CD4-positive, alpha-beta T cell treated with Interleukin-10 for 1 hour (primary cell): ENCODE measurements around the gene ZSCAN22.

Experiments
- DNase-seq: peaks from one replicate; pipeline ENCODE4 v3.0.0-alpha.2; 2020

Gene ZSCAN22

DNA sequence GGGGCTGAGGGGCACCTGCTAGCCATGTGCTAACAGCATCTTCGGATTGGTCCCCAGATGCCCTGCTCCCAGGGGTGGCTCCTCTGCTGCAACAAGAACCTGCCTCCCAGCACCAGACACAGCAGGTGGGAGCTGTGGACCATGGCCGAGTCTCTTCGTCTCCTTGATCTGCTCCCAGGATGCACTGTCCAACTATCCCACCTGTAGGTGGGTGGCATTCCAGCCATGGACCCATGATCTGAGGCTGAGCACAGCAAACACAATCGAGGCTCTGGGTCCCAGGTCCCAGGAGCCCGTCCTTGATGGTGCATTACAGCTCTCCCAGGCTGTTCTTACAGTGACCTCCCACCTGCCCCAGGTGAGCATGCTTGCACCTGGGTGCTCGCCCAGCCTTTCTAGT is 52.5 kb downstream of the ZSCAN22 start:
- no peak for DNase-seq

DNA sequence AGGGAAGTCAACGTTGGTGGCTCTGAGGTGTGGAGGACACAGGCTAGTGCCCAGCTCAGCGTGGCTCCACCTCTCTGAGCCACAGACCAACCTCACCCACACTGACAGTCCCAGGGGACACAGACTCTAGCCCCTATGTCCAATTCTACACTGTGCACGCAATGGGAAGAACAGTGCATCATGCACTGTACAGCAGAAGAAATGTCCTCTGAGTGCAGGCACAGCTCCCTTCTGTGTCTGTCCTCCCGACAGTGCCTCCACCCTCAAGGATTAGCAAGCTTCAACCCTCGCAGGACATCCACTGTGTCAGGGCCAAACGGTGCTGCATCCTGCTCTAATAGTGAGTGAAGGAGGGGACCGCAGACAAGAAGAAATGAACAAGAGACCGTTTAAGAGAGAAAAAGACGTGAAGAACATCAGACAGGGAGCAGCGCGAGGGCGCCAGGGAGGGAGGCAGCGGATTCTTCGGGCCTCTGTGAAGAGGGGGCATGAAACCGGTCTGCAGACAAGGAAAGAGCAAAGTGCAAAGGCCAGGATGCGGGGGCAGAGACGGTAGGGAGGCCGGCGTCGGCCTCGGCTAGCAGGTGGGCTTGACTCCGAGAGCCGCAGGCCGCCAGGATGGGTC is 53.4 kb downstream of the ZSCAN22 start:
- DNase-seq = no peak

DNA sequence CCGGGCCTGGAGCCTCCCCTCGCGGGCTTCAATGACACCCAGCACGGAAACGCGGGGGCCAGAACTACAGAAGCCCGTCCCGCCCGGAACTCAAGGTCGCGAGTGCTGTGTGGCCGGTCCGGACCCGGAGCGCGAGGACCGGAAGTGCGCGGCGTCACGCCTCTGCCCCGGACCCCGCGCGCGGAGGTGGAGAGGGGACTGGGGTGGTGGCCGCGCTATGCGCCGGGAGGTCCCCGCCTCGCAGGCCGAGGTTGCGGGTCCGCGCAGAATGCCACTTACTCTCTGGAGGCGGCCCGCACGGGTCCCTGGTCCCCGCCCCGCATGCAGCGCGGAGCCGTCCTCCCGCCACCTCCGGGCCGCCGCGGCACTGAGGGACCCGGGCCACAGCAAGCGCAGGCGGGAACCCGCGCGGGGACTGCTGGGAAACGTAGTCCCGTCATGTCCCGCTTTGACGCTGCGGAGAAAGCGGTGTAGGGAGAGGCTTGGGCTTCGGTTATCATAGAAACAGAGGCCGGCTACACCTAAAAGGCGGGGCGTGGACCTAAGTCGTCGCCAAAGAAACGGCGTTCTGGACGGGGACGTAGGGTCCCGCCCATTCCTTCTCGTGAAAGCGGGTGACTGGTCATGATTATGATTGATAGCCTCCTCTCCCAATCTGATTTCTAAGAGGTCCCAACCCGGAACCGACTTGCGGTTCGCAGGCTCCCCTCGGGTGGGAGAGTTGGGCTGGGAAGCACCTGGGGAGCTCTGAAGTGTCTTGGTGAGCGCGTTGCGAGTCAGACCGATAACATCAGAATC is 54.1 kb downstream of the ZSCAN22 start, which contains the start of gene ZNF837:
TSS of gene ZNF837 (minus strand) at position 369 of the 798 bp plus-strand sequence. CDS start 11,698 bp downstream, outside the sequence.
- DNase-seq = peak; percentile 100

DNA sequence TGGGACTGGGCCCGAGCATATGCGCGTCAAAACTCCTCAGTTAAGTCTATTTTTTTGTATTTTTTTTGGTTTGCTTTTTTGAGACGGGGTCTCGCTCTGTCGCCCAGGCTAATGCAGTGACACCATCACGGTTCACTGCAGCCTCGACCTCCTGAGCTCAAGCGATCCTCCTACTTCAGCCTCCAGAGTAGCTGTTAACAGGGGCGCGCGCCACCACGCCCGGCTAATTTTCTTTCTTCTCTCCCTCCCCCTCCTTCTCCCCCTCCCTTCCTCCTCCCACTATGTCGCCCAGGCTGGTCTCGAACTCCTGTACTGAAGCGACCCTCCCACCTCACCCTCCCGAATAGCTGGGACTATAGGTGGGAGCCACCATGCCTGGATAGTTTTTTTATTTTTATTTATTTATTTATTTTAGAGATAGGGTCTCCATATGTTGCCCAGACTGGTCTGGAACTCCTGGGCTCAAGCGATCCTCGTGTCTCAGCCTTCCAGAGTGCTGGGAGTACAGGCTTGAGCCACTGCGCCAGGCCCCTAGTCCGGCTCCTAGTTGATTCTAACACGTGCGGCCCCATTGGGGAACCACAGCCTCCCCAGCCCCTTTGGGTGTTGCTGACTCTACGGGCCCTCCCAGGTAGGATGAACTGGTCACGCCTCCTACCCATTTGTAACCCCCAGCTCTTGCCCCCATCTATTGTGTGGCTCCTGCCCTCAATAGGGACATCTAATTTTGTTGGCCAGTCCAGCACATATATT is 54.8 kb downstream of the ZSCAN22 start:
- DNase-seq = no peak

DNA sequence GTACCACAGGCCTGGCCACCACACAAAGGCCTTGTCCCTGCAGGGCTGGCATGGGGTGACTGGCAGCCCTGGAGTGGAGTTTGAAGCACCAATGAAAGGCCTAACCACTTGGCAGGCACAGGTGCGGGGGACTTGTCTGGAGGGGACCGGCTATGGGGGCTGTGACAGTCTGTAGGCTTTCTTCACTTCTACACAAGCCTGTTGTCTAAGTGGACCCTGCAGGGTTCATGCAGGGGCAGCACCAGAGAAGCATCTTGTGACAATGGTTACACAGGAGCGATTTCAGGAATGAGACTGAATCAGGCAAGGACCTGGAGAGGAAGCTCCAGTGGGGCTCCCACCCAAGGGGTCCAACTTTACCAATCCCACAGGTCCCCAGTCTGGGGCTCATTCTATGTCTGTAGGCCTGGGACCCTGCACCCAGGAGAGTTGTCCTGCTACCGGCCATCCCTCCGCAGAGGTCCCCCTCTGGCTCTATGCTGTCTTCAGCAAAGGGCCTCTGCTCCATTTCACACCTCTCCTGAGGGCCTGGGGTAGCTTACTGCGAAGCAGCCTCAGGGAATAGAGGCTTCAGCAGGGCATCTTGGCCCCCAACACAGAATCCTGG is 56.3 kb downstream of the ZSCAN22 start:
- no peak for DNase-seq

DNA sequence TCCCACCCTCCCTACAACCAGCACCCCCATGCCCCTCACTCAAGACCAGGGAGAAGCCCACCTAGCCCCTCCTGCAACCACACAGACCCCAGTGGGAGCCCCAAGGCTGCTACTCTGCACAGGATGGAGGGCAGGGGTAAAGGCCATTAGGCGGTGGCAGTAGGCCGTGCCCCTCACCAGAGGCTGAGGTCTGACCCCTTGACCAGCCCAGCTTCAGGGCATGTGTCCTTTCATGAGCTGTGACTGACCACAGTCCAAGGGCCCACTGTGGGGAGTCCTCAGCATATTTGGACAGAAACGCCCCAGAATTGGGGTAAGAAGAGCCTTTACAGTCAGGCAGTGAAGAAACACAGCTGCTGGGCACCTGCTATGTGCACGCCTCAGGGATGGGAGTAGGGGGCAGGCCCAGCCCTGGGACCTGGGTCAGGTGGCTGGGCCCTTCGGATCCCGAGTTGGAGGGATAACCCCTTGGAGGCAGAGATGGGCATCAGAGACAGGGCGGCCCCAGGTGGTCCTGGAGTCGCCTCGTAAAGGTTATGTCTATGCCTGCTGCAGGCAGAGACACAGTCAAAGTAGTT is 58.6 kb downstream of the ZSCAN22 start:
- no peak for DNase-seq

DNA sequence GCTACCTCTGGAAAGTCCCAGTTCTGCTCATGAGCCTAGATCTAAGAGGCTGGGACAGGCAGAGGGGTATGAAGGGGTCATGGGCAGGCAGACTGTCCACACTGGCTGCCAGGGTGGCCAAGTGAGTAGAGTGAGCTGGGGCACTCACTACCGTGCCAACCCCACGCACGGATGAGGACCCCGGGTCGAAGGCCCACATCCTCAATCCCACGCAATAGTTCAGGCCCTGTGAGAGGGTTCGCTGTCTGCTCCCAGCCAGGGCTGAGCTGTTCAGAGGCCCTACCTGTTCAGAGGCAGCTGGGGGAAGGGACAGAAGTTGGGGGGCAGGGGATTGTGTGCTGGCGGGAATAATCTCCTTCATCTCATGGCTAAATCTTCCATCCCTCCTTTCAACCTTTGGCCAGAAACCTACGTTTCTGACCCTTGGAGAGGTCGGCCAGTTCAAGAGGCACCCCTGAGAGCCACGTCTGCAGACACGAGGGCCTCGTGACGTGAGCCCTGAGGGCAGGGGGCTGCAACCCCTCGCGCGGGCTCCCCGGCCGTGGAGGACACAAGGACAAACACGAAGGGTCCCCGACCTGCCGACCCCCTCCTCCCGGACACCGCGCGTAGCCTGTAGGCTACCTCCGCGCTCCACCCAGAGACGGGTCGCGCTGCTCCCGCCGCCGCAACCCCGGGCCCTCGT is 59.2 kb downstream of the ZSCAN22 start:
- no peak for DNase-seq

DNA sequence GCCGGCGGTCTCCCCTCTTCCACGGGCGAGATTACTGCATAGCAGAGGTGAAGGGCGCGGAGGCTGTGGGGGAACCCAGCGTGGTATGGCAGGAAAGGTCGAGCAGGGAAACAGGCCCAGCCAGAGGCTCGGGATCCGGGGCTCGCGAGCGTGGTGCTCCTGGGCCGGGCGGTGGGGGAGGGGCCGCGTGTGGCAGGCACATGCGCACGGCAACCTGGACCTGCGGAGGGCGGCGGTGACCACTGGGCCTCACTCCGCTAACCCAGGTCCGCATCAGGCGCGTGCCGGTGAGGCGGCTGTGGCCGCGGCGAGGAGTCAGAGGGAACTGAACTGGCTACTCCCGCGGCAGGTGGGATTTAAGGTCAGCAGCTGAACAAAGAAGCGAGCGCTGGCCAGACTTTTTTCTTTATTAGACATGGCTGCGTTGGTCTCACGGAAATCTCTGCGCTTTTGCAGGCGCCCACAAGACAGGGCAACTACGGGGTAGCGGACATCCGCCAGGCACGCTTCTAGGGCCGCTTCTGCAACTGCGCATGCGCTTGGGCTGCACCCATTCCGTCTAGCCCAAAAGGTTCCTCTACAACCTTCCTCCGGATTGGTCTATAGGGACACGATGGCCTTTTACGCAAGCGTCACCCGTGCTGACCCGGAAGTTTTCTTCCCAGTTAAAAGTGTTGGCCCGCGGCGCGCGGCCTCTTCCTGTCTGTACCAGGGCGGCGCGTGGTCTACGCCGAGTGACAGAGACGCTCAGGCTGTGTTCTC is 60.0 kb downstream of the ZSCAN22 start, which contains the start of gene RPS5:
TSS of gene RPS5 (plus strand) at position 694 of the 762 bp plus-strand sequence. CDS start 869 bp downstream, outside the sequence.
- DNase-seq = peak; percentile 98

DNA sequence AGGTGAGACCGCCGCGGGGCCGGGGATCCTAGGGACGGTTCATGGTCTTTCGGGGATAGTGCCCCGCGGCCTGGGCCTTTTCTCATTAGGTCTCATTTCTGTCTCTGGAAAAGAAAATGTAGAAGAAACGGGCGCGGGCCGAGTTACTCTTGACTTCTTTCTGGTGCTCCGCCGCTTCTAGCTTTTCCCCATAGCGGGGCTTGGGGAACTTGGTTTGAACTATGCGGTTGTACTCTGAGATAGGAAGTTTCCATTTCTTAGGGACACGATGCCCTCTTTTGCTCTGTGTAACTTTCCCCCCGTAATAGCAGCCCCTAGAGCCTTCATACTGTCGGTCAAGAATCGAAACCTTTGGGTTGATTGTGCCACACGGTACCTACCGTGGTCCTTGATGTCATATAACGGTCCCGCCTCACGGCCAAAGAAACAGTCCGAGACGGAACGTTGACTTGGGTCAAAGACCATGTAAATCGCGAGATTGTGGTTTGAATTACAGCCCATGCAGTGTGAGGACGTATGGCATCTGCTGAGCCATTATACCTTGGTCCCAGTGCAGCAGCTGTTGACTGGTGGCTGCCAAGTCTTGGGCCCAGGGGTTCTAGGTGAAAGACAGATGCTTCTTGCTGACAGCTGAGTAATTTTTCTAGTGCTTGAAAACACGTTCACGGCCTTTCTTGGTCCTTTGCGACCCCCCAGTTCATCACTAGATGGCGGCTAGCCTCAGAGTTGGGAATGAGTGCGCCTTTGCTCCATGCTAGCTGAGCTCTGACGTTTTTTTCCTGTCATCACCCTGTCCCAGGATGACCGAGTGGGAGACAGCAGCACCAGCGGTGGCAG is 60.8 kb downstream of the ZSCAN22 start:
- no peak for DNase-seq

DNA sequence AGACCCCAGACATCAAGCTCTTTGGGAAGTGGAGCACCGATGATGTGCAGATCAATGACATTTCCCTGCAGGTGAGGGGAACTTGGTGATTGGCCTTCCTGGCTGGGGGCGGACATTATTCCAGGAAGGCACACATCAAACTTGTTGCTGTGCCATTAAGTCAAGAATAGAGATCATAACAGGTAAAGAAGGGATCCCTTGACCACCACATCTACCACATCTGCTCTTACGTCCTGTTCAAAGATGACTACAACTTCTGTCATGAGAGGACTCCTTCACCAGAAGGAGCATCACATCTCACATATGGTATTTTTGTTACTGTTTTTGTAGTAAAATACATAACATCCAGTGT is 61.4 kb downstream of the ZSCAN22 start:
- no peak for DNase-seq
